NCI-H1930 (cell line): ENCODE measurements around the gene MICAL3.
"Not testable (repeated sequence)": the region's sequence is repeated elsewhere in the genome, so short reads cannot be mapped to it uniquely, and the experiment has no call there.

ENCODE experiments used
- DNase-seq, 2 experiments: peaks; one replicate each; lab custom pipeline; 2025; lab: John Stamatoyannopoulos, UW

Gene MICAL3

GRCh38 chr22:17780116-17780740, 244.1 kb downstream of the MICAL3 start:
- DNase-seq: no peak

GRCh38 chr22:17779286-17780115, 244.9 kb downstream of the MICAL3 start:
- DNase-seq: no peak

GRCh38 chr22:17778412-17778976, 245.9 kb downstream of the MICAL3 start:
- no peak for DNase-seq

- no peak for DNase-seq
These were observed 246.7 kb downstream of the MICAL3 start for GRCh38 chr22:17777717-17778044.

- no peak for DNase-seq
These were observed 247.2 kb downstream of the MICAL3 start for GRCh38 chr22:17777005-17777716.

GRCh38 chr22:17775781-17776465, 248.4 kb downstream of the MICAL3 start:
- DNase-seq: no peak

GRCh38 chr22:17774926-17775685, 249.3 kb downstream of the MICAL3 start:
- DNase-seq: no peak

- no peak for DNase-seq
These were observed 250.0 kb downstream of the MICAL3 start, which contains the start of gene BID for GRCh38 chr22:17774206-17774925. BID (minus strand) TSS chr22:17774469; CDS start chr22:17750116, 24,353 bp downstream.

GRCh38 chr22:17773606-17774205, 250.7 kb downstream of the MICAL3 start:
- DNase-seq: peak; percentile 53 to 63

GRCh38 chr22:17772958-17773605, 251.3 kb downstream of the MICAL3 start:
- no peak for DNase-seq

GRCh38 chr22:17772249-17772957, 252.0 kb downstream of the MICAL3 start:
- DNase-seq: no peak

- no peak for DNase-seq
These were observed 253.9 kb downstream of the MICAL3 start for GRCh38 chr22:17770180-17771077.

- DNase-seq: no peak
These were observed 254.7 kb downstream of the MICAL3 start for GRCh38 chr22:17769716-17770082.

- no peak for DNase-seq
These were observed 255.2 kb downstream of the MICAL3 start for GRCh38 chr22:17769013-17769715.

- no peak for DNase-seq
These were observed 256.9 kb downstream of the MICAL3 start for GRCh38 chr22:17767233-17768065.

- not testable (repeated sequence) for DNase-seq
These were observed 259.5 kb downstream of the MICAL3 start for GRCh38 chr22:17764852-17765251.
